Ammon's horn (tissue), 1 donor: ENCODE measurements around the gene EXOC3L1.

ENCODE experiments used
- DNase-seq: peaks from one replicate; pipeline ENCODE4 v3.0.0-alpha.2; 2016; ENCODE audit warnings: low spot score

Gene EXOC3L1

DNA sequence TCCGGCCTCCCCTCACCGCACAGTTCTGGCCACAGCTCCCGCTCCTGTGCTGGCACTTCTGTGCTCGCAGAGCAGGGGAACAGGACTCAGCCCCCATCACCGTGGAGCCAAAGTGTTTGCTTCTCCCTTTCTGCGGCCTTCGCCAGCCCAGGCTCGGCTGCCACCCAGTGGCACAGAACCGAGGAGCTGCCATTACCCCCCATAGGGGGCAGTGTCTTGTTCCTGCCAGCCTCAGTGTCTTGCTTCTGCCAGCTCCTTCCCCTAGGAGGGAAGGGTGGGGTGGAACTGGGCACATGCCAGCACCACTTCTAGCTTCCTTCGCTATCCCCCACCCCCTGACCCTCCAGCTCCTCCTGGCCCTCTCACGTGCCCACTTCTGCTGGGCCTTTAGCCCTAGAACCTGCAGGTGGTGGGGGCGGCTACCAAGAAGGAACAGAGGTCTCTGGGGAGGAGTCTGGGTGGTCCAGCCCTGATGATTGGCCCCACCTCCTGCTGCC, 8.3 kb upstream of the EXOC3L1 start:
- peak; percentile 68 for DNase-seq

DNA sequence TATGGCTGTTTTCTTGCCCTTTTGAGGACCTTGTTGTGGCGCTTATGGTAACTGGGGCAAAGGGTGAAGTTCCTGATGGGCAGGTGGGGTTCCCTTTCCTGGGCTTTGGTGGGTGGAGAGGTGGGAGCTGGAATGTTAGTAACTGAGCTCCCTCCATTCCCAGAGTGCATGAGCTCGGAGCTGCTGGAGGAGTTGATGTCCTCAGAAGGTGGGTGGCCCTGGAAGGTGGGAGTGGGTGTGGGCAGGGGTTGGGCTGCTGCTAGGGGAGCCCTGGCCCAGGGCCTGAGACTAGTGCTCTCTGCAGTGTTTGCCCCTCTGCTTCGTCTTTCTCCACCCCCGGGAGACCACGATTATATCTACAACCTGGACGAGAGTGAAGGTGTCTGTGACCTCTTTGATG, 7.8 kb upstream of the EXOC3L1 start:
- DNase-seq: no peak

- no peak for DNase-seq
These were observed 6.9 kb upstream of the EXOC3L1 start for GRCh38 chr16:67196881-67197280.

GRCh38 chr16:67195676-67196075, 5.7 kb upstream of the EXOC3L1 start:
- DNase-seq: no peak

GRCh38 chr16:67194260-67194659, 4.3 kb upstream of the EXOC3L1 start:
- DNase-seq: no peak

GRCh38 chr16:67193536-67193935, 3.6 kb upstream of the EXOC3L1 start:
- DNase-seq: no peak

- no peak for DNase-seq
These were observed 2.9 kb upstream of the EXOC3L1 start for GRCh38 chr16:67192781-67193361.

- DNase-seq: peak; percentile 97
These were observed 2.2 kb upstream of the EXOC3L1 start, which contains the start of gene E2F4 for GRCh38 chr16:67191995-67192681. Gene E2F4, plus strand, starts transcription at chr16:67192155. Its CDS starts 73 bp downstream, at chr16:67192228.

DNA sequence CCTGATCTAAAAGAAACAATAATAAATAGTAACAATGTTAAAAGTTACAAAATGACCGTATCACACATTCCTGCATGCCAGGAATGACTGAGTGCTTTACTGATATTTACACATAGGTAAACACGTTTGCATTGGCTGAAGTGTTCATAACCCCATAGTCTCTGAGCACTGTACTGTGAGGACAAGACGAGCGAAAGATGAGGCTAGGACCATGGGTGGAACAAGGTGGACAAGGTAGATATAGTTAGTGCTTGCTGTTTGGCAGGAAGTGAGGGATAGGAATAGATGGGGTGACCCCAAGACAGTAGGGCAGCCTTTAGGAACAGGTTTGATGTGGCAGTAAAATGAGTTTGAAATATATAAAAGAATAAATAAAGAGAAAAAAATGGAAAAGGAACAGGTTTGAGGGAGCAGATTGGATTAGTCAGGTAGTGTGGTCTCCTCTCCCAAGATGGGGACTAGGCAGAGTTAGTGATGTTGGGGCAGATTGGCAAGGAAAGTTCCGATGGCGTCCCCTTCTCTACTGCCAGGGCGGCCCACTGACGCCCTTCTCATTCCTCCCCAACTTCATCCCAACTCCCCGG, 1.6 kb upstream of the EXOC3L1 start:
- DNase-seq: no peak

DNA sequence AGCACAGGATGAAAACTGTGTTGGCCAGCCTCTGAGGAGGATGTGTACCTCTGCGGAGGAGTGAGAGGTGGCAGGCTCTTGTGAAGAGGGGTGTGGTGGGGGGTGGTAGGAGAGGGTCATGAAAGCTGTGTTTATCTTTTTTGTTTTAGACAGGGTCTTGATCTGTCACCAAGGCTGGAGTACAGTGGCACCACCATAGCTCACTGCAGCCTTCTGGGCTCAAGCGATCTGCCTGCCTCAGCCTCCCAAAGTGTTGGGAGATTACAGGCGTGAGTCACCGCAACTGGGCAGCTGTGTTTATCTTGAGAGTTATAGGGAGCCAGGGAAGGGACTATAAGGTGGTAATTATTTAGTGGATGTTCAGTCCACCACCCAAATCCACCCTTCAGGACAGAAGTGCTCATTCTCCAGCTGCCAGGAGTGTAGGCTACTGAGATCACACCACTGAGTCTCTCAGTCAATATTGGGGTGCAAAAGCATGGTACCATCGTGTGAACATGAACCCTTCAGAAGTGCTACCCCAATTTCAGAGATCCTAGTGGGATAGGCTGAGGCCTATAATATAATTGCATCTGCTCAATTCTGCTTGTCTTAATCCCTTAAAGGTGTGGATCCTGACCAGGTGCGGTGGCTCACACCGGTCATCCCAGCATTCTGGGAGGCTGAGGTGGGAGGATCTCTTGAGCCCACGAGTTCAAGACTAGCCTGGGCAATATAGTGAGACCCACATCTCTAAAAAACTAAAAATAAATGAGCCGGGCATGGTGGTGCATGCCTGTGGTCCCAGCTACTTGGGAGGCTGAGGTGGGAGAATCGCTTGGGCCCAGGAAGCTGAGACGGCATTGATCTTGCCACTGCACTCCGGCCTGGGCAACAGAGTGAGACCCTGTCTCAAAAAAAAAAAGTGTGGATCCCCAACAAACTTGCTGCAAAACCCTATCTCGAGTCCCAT, 788 bp upstream of the EXOC3L1 start:
- no peak for DNase-seq

GRCh38 chr16:67188798-67189197, 1.1 kb downstream of the EXOC3L1 start:
- DNase-seq: no peak

DNA sequence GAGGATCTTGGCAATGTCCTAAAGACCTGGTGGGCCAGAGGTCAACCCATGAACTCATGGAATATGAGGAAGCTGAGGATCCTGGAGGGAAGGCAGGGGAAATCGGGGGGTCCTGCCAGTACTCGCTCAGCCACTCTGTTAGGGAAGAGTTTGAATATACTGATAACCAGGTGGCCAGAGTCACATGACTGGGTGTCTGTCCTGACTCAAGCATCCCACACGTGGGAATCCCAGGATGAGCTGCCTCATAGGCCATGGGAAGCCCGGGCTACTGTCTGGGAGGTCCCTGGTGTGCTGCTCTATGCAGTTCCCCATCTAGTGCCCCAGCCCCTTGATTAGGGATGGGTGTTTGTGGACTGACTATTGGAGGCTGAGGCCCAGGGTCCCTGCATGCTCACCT, 1.6 kb downstream of the EXOC3L1 start:
- no peak for DNase-seq

DNA sequence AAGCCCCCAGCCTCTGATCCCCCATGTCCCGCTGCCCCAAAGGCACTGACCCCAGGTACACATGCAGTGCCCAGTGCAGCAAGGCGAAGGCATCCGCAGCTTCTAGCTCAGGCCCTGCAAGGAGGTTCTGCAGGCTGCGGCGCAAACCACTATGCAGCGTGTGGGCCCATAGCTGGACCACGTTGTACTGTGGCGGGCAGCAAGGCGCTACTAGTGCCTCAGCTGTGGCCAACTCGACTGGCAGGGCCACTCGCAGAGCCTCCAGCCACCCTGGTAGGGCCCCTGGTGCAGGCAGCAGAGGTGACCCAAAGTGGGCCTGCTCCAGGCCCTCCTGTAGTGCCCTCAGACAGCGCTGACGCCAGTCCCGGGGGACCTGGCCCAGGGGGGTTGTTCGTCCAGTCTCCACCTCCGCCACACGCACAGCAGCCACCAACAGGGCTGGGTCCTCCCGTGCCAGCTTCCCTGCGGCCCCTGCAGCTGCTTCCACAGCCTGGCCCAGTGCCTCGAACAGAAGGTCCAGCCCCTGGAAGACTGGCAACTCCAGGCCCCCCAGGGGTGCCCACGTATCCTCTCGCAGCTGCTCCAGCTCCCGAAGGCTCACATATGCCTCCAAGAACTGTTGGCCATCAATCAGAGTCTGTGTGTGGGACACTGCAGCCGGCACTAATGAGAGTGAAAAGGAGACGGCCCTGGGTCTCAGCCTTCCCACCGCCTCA, 2.6 kb downstream of the EXOC3L1 start:
- no peak for DNase-seq

- no peak for DNase-seq
These were observed 3.4 kb downstream of the EXOC3L1 start for GRCh38 chr16:67186550-67186950.

GRCh38 chr16:67185651-67186134, 4.2 kb downstream of the EXOC3L1 start:
- no peak for DNase-seq

DNA sequence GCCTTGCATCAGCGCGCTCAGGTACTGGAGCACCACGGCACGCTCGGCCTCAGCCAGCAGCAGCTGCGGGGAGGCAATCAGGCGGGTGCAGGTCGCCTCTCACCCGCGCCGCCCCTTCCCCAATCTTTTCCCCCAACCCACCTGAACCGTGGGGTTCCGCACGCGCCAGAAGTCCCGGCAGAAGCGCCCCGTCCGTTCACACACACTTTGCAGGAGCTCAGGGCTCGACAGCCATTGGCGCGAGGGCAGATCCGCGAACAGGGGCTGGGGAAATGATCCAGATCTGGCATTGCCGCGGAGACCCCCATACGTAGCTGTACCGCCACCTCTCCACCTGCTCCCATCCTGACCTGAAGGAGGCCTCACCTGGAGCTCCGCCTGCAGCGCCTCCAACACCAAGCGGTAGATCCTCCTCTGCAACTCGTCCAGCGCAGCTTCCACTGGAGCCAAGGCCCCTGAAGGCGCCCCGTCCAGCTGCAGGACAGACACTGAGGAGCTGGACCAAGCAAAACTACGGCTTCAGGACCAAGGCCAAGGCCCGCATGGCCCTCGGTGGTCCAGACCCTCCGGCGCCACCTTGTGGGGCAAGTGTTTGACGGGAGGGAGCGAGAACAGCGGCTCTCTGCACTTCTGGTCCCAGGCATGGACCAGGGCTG, 4.8 kb downstream of the EXOC3L1 start:
- peak; percentile 89 for DNase-seq

DNA sequence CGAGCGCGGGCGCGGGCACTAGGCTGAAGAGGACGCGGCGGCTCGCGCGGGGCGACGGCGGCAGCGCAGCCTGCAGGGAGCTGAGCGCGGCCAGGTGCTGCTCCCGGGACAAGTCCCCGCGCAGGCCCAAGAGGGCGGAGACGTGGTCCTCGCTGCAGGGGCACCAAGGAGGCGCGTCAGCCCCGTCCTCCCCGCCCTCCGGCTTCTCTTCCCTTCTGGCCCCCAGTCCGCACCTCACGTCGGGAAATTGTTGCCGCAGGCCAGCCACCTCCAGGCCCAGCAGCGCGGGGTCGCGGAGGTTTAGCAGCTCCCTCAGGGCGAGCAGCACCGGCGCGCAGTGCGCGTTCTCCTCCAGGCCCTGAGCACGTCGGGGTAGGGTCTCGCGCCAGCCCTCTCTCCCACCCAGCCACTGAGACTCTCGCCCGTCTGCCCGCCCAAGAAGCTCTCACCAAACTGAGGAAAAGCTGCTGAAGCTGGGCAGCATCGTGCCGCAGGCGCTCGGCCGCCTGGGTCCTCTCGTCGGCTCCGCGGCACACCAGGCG, 5.4 kb downstream of the EXOC3L1 start:
- DNase-seq: no peak

GRCh38 chr16:67183627-67184452, 6.1 kb downstream of the EXOC3L1 start, which contains the start of gene MATCAP1:
Gene MATCAP1, minus strand, starts transcription at chr16:67183963. Its CDS starts 3,353 bp downstream, at chr16:67180610.
- DNase-seq: peak; percentile 99

DNA sequence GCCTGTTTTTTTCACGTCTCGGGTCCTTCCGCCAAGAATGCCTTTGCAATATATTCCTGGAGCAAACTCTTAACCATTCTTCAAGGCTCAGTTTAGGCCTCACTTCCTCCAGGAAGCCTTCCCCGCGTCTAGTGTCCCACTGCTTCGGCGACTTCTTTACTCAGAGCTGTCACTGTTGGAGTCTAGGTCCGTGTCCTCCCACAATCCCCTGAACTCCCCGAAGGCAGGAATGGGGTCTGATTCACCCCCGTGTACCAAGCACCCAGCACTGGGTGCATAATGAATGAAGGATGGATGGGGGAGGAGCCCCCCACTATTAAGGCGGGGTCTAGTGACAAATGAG, 6.7 kb downstream of the EXOC3L1 start:
- DNase-seq: no peak

DNA sequence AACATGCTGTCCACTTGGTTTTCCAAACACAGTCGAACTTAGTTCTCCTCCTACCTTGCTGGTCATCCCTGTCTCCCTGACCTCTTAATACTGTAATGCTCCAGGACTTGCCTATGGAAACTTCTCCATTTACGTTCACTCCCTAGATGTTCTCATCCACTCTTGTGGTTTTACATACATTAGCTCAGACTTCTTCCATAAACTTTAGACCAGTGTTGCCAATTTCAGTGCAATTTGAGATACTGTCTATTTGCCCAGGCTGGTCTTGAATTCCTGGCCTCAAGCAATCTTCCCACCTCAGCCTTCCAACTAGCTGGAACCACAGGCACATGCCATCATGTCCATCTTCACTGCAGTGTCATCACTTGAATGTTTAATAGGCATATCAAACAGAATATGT, 7.6 kb downstream of the EXOC3L1 start:
- DNase-seq: no peak
